ENCODE measurements around the gene TSPAN16. TPM values are rescaled to one million over a fixed set of nuclear protein-coding genes. Genes with fewer than 3 reads are reported as not detected.

TSPAN16 gene
- total RNA-seq, 1 donor from 2014 or later, result not detected

DNA sequence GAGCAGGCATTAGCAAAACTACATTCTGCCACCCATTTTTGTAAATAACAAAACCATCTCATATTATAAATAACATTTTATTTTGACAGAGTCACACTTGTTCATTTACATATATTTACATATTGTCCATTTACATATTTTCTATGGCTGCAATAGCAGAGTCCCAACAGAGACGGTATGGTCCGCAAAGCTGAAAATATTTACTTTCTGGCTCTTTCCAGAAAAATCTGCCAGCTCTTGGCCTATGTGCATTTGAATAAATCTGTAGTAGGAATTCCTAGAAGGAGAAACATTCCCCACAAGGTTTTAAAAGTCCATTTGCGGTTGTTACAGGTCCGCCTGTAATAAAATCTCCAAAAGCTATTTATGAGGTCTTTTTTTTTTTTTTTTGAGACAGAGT lies 5.7 kb upstream of the TSPAN16 start:
- Mint-ChIP-seq H3K4me3 (ENCODE audit: low read depth) (no peak overlapping the region), H3K4me1 (ENCODE audit: low read depth) (peaks cover 4% of the 10 kb centered on the region), H3K36me3 (ENCODE audit: insufficient read depth) (no peaks in the 10 kb centered on the region), H3K27me3 (peaks cover 3% of the 10 kb centered on the region), H3K27ac (no peak overlapping the region), H3K9me3 (ENCODE audit: low read depth) (no peaks in the 10 kb centered on the region)
- no peak for DNase-seq (ENCODE audit: low spot score, unreplicated experiment)
- TF ChIP-seq, protein P1, sequence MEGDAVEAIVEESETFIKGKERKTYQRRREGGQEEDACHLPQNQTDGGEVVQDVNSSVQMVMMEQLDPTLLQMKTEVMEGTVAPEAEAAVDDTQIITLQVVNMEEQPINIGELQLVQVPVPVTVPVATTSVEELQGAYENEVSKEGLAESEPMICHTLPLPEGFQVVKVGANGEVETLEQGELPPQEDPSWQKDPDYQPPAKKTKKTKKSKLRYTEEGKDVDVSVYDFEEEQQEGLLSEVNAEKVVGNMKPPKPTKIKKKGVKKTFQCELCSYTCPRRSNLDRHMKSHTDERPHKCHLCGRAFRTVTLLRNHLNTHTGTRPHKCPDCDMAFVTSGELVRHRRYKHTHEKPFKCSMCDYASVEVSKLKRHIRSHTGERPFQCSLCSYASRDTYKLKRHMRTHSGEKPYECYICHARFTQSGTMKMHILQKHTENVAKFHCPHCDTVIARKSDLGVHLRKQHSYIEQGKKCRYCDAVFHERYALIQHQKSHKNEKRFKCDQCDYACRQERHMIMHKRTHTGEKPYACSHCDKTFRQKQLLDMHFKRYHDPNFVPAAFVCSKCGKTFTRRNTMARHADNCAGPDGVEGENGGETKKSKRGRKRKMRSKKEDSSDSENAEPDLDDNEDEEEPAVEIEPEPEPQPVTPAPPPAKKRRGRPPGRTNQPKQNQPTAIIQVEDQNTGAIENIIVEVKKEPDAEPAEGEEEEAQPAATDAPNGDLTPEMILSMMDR (IDR thresholded peaks at IDR 0.05; ENCODE audit: unreplicated experiment), result no peak

DNA sequence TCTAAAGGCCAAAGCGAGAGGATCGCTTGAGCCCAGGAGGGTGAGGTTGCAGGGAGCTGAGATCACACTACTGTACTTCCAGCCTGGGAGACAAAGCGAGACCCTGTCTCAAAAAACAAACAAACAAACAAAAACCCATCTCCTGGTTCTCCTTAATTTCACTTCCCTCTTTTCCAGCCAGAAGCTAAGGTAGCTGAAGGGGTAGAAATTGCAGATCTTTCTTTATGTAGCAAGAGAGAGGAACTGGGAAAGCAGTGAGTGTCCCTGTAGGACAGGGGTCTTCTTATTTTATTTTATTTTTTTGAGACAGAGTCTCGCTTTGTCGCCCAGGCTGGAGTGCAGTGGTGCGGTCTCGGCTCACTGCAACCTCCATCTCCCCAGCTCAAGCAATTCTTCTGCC lies 4.5 kb upstream of the TSPAN16 start:
- peaks cover 6% of the 10 kb centered on the region for H3K27me3 Mint-ChIP-seq
- no peak overlapping the region for H3K27ac Mint-ChIP-seq
- H3K4me1 Mint-ChIP-seq (ENCODE audit: low read depth), result peaks cover 4% of the 10 kb centered on the region
- no peaks in the 10 kb centered on the region for H3K9me3 Mint-ChIP-seq (ENCODE audit: low read depth)
- no peak overlapping the region for H3K4me3 Mint-ChIP-seq (ENCODE audit: low read depth)
- no peak for DNase-seq (ENCODE audit: low spot score, unreplicated experiment)
- TF ChIP-seq, protein P1 (IDR thresholded peaks at IDR 0.05; ENCODE audit: unreplicated experiment), result no peak
- no peaks in the 10 kb centered on the region for H3K36me3 Mint-ChIP-seq (ENCODE audit: insufficient read depth)

DNA sequence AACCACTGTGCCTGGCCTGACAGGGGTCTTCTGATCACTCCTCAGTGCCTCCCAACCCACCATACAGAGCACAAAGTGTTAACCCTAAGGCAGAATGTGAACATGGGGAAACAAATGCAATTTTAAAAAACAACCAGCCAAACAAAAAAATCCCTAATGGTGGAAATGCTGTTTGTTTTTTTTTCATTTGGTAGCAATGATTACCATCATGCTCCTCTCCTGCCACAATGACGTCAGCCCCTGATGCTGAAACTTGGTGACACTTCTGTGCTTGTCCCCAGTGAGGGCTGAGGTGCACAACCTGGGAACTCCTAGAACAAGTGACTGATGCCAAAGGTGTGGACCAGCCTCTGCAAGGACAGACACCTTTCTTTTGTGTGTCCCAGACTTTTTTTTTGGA lies 4.0 kb upstream of the TSPAN16 start:
- no peaks in the 10 kb centered on the region for H3K9me3 Mint-ChIP-seq (ENCODE audit: low read depth)

DNA sequence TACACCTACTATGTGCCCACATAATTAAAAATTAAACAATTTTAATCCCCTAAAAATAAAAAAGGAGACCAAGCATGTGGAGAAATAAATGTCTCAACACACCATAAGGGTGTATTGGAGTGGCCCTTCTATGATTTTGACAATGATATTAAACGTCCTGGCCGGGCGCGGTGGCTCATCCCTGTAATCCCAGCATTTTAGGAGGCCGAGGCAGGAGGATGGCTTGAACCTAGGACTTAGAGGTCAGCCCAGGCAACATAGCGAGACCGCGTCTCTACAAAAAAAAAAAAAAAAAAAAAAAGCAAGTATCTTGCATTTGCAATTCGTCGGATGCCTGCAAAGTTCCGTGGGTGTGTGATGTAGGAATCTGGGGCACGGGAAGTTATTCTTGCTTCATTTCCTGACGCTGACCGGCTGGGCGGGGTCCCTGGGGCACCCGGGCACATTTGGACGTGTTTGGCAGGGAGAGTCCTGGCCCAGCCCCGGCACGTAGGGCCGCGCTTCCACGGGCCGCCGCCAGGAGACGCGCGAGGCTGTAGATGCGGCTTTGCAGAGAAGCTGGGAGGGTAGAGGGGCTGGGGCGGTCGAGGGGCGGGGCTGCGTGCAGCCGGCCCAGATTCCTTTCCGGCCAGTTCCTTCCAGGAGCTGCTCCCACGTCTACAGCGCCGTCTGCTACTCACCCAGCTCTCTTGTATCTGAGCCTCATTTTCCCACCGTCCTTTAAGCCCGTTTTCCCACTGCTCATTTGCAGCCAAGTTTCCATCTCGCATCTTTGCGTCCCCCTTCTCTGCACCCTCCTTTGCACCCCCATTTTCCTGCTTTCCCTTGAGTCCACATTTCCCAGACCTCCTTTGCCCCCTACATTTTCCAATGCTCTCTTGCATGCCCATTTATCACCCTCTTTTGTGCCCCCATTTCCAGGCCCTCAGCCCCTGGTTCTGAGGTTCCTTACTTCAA lies 2.2 kb upstream of the TSPAN16 start:
- H3K27ac Mint-ChIP-seq, result peak overlapping the region; percentile 90
- TF ChIP-seq, protein P1 (IDR thresholded peaks at IDR 0.05; ENCODE audit: unreplicated experiment), result peak; percentile 89
- H3K4me3 Mint-ChIP-seq (ENCODE audit: low read depth), result peak overlapping the region; percentile 66
- peak; percentile 95 for DNase-seq (ENCODE audit: low spot score, unreplicated experiment)
- no peaks in the 10 kb centered on the region for H3K36me3 Mint-ChIP-seq (ENCODE audit: insufficient read depth)
- H3K4me1 Mint-ChIP-seq (ENCODE audit: low read depth), result peaks cover 4% of the 10 kb centered on the region
- no peaks in the 10 kb centered on the region for H3K9me3 Mint-ChIP-seq (ENCODE audit: low read depth)
- H3K27me3 Mint-ChIP-seq, result peaks cover 3% of the 10 kb centered on the region

More for the DNA sequence above, 4.0 kb upstream of the TSPAN16 start:
- no peak for DNase-seq (ENCODE audit: low spot score, unreplicated experiment)
- no peak overlapping the region for H3K27ac Mint-ChIP-seq
- TF ChIP-seq, protein P1 (IDR thresholded peaks at IDR 0.05; ENCODE audit: unreplicated experiment), result no peak
- H3K4me3 Mint-ChIP-seq (ENCODE audit: low read depth), result no peak overlapping the region
- H3K27me3 Mint-ChIP-seq, result peaks cover 6% of the 10 kb centered on the region
- H3K4me1 Mint-ChIP-seq (ENCODE audit: low read depth), result peaks cover 4% of the 10 kb centered on the region
- no peaks in the 10 kb centered on the region for H3K36me3 Mint-ChIP-seq (ENCODE audit: insufficient read depth)

DNA sequence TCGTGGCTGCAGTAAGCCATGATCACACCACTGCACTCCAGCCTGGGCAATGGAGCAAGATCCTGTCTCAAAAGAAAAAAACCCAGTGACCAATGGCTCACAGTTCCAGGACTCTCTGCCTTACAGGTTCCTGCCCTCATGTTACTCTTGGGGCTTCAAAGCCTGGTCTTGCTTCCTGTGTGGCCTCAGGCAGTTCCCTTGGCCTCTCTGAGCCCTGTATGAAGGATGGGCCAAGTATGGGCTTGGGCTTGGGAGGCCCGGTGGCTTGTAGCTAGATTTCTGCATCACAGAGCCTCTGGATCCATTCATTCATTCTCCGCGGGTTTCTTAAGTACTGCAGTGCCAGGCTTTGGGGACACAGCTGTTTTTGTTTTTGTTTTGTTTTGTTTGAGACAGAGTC lies 780 bp upstream of the TSPAN16 start:
- no peak overlapping the region for H3K4me3 Mint-ChIP-seq (ENCODE audit: low read depth)
- H3K4me1 Mint-ChIP-seq (ENCODE audit: low read depth), result peaks cover 4% of the 10 kb centered on the region
- no peaks in the 10 kb centered on the region for H3K9me3 Mint-ChIP-seq (ENCODE audit: low read depth)
- peaks cover 3% of the 10 kb centered on the region for H3K27me3 Mint-ChIP-seq
- no peak for DNase-seq (ENCODE audit: low spot score, unreplicated experiment)
- no peak overlapping the region for H3K27ac Mint-ChIP-seq
- H3K36me3 Mint-ChIP-seq (ENCODE audit: insufficient read depth), result no peaks in the 10 kb centered on the region
- TF ChIP-seq, protein P1 (IDR thresholded peaks at IDR 0.05; ENCODE audit: unreplicated experiment), result no peak
